ENCODE measurements around the gene ACSS3.

ACSS3 gene

GRCh38 chr12:81077329-81077685 lies 572 bp upstream of the ACSS3 start:
- DNase-seq (ENCODE audit: low spot score), result no peak

GRCh38 chr12:81078469-81079196 lies 754 bp downstream of the ACSS3 start:
- in situ Hi-C loops (cut with MboI; ENCODE audit: low sequenced_read_pairs, unreplicated experiment), result no loop called here
- DNase-seq (ENCODE audit: low spot score), result no peak
- TF ChIP-seq CTCF (IDR thresholded peaks at IDR 0.05; ENCODE audit: borderline replicate concordance, control extremely low read depth, extremely low read depth, insufficient read depth, missing control alignments), result no peak

More at GRCh38 chr12:81077329-81077685, 572 bp upstream of the ACSS3 start:
- no peak for TF ChIP-seq CTCF (IDR thresholded peaks at IDR 0.05; ENCODE audit: borderline replicate concordance, control extremely low read depth, extremely low read depth, insufficient read depth, missing control alignments)
- in situ Hi-C loops (cut with MboI; ENCODE audit: low sequenced_read_pairs, unreplicated experiment), result no loop called here

- TF ChIP-seq CTCF (IDR thresholded peaks at IDR 0.05; ENCODE audit: borderline replicate concordance, control extremely low read depth, extremely low read depth, insufficient read depth, missing control alignments), result no peak
- DNase-seq (ENCODE audit: low spot score), result no peak
- in situ Hi-C loops (cut with MboI; ENCODE audit: low sequenced_read_pairs, unreplicated experiment), result no loop called here
Observed at GRCh38 chr12:81079280-81080076, 1.6 kb downstream of the ACSS3 start.

- TF ChIP-seq CTCF (IDR thresholded peaks at IDR 0.05; ENCODE audit: borderline replicate concordance, control extremely low read depth, extremely low read depth, insufficient read depth, missing control alignments), result no peak
Observed at GRCh38 chr12:81080431-81080983, 2.6 kb downstream of the ACSS3 start.

GRCh38 chr12:81081726-81082125 lies 3.8 kb downstream of the ACSS3 start:
- in situ Hi-C loops (cut with MboI; ENCODE audit: low sequenced_read_pairs, unreplicated experiment), result no loop called here
- DNase-seq (ENCODE audit: low spot score), result no peak
- no peak for TF ChIP-seq CTCF (IDR thresholded peaks at IDR 0.05; ENCODE audit: borderline replicate concordance, control extremely low read depth, extremely low read depth, insufficient read depth, missing control alignments)

More at GRCh38 chr12:81080431-81080983, 2.6 kb downstream of the ACSS3 start:
- no peak for DNase-seq (ENCODE audit: low spot score)
- in situ Hi-C loops (cut with MboI; ENCODE audit: low sequenced_read_pairs, unreplicated experiment), result no loop called here

GRCh38 chr12:81083018-81083417 lies 5.1 kb downstream of the ACSS3 start:
- no peak for DNase-seq (ENCODE audit: low spot score)
- TF ChIP-seq CTCF (IDR thresholded peaks at IDR 0.05; ENCODE audit: borderline replicate concordance, control extremely low read depth, extremely low read depth, insufficient read depth, missing control alignments), result no peak
- in situ Hi-C loops (cut with MboI; ENCODE audit: low sequenced_read_pairs, unreplicated experiment), result no loop called here
